ENCODE measurements around the gene KAZALD1. TPM values are rescaled to one million over a fixed set of nuclear protein-coding genes. Genes with fewer than 3 reads are reported as not detected.
A peak's percentile ranks its signal among the peaks of the same experiment; 100 is the strongest.

KAZALD1 gene
- total RNA-seq, 1 experiment from 2014 or later: 1.4 TPM

GRCh38 chr10:101063050-101063525 is 1.3 kb downstream of the KAZALD1 start:
- Histone ChIP-seq H3K27me3 (replicated peaks) (no peaks in the 10 kb centered on the region), H3K27ac (no peak overlapping the region), H3K4me1 (replicated peaks) (peaks cover 47% of the 10 kb centered on the region), H3K9me3 (replicated peaks) (no peaks in the 10 kb centered on the region), H3K36me3 (no peaks in the 10 kb centered on the region; the same call in 1 of the 2 replicates), H3K4me3 (no peak overlapping the region)
- no peak for DNase-seq (ENCODE audit: low read depth in 1 of 2, low spot score in 2 of 2)

- H3K27me3 ChIP-seq (replicated peaks): no peaks in the 10 kb centered on the region
- no peak for DNase-seq (ENCODE audit: low read depth in 1 of 2, low spot score in 2 of 2)
- peaks cover 47% of the 10 kb centered on the region for H3K4me1 ChIP-seq (replicated peaks)
- no peak overlapping the region for H3K4me3 ChIP-seq
- no peaks in the 10 kb centered on the region for H3K9me3 ChIP-seq (replicated peaks)
- no peaks in the 10 kb centered on the region; the same call in 1 of the 2 replicates for H3K36me3 ChIP-seq
- no peak overlapping the region for H3K27ac ChIP-seq
Observed at GRCh38 chr10:101063548-101064414, 2.0 kb downstream of the KAZALD1 start.

GRCh38 chr10:101064415-101065030 is 2.7 kb downstream of the KAZALD1 start:
- H3K27me3 ChIP-seq (replicated peaks): no peaks in the 10 kb centered on the region
- no peak for DNase-seq (ENCODE audit: low read depth in 1 of 2, low spot score in 2 of 2)
- no peak overlapping the region for H3K4me3 ChIP-seq
- H3K4me1 ChIP-seq (replicated peaks): peaks cover 43% of the 10 kb centered on the region
- no peaks in the 10 kb centered on the region for H3K36me3 ChIP-seq
- no peaks in the 10 kb centered on the region for H3K9me3 ChIP-seq (replicated peaks)
- H3K27ac ChIP-seq: no peak overlapping the region

GRCh38 chr10:101065481-101066145 is 3.8 kb downstream of the KAZALD1 start:
- Histone ChIP-seq H3K4me3 (peak overlapping the region; percentile 43), H3K9me3 (replicated peaks) (no peaks in the 10 kb centered on the region), H3K27ac (peak overlapping the region; percentile 38), H3K4me1 (replicated peaks) (peaks cover 39% of the 10 kb centered on the region), H3K27me3 (replicated peaks) (no peaks in the 10 kb centered on the region), H3K36me3 (no peaks in the 10 kb centered on the region)
- DNase-seq (ENCODE audit: low read depth in 1 of 2, low spot score in 2 of 2): no peak

GRCh38 chr10:101066146-101066895 is 4.5 kb downstream of the KAZALD1 start:
- H3K4me1 ChIP-seq (replicated peaks): peaks cover 36% of the 10 kb centered on the region
- no peaks in the 10 kb centered on the region for H3K36me3 ChIP-seq
- H3K27me3 ChIP-seq (replicated peaks): no peaks in the 10 kb centered on the region
- H3K27ac ChIP-seq: peak overlapping the region; percentile 38
- DNase-seq (ENCODE audit: low read depth in 1 of 2, low spot score in 2 of 2): peak; percentile 84 to 89
- H3K4me3 ChIP-seq: peak overlapping the region; percentile 43
- no peaks in the 10 kb centered on the region for H3K9me3 ChIP-seq (replicated peaks)

- no peaks in the 10 kb centered on the region for H3K36me3 ChIP-seq
- H3K4me3 ChIP-seq: peak overlapping the region; percentile 43
- no peaks in the 10 kb centered on the region; the same call in 1 of the 2 replicates for H3K27me3 ChIP-seq (replicated peaks)
- H3K27ac ChIP-seq: no peak overlapping the region; the same call in 1 of the 2 replicates
- no peak for DNase-seq (ENCODE audit: low read depth in 1 of 2, low spot score in 2 of 2)
- H3K4me1 ChIP-seq (replicated peaks): peaks cover 30% of the 10 kb centered on the region
- no peaks in the 10 kb centered on the region for H3K9me3 ChIP-seq (replicated peaks)
Observed at GRCh38 chr10:101066896-101067355, 5.1 kb downstream of the KAZALD1 start.

- Histone ChIP-seq H3K27me3 (replicated peaks) (no peaks in the 10 kb centered on the region; the same call in 1 of the 2 replicates), H3K9me3 (replicated peaks) (no peaks in the 10 kb centered on the region), H3K36me3 (no peaks in the 10 kb centered on the region), H3K4me3 (peak overlapping the region; percentile 43), H3K4me1 (replicated peaks) (peaks cover 25% of the 10 kb centered on the region), H3K27ac (peak overlapping the region; percentile 2; the same call in 1 of the 2 replicates)
- DNase-seq (ENCODE audit: low read depth in 1 of 2, low spot score in 2 of 2): peak; percentile 69 to 86
Observed at GRCh38 chr10:101067356-101068083, 5.7 kb downstream of the KAZALD1 start.

- peaks cover 18% of the 10 kb centered on the region for H3K27me3 ChIP-seq (replicated peaks)
- H3K9me3 ChIP-seq (replicated peaks): no peaks in the 10 kb centered on the region
- no peak overlapping the region for H3K4me3 ChIP-seq
- H3K4me1 ChIP-seq (replicated peaks): peaks cover 25% of the 10 kb centered on the region
- DNase-seq (ENCODE audit: low read depth in 1 of 2, low spot score in 2 of 2): no peak
- no peaks in the 10 kb centered on the region for H3K36me3 ChIP-seq
- no peak overlapping the region for H3K27ac ChIP-seq
Observed at GRCh38 chr10:101069441-101069840, 7.7 kb downstream of the KAZALD1 start.

GRCh38 chr10:101070098-101070497 is 8.3 kb downstream of the KAZALD1 start:
- Histone ChIP-seq H3K4me1 (replicated peaks) (peaks cover 23% of the 10 kb centered on the region), H3K4me3 (no peak overlapping the region), H3K36me3 (no peaks in the 10 kb centered on the region), H3K9me3 (replicated peaks) (no peaks in the 10 kb centered on the region), H3K27me3 (replicated peaks) (peaks cover 23% of the 10 kb centered on the region), H3K27ac (no peak overlapping the region)
- no peak for DNase-seq (ENCODE audit: low read depth in 1 of 2, low spot score in 2 of 2)

- no peaks in the 10 kb centered on the region for H3K9me3 ChIP-seq (replicated peaks)
- H3K27ac ChIP-seq: no peak overlapping the region
- peaks cover 11% of the 10 kb centered on the region for H3K4me1 ChIP-seq (replicated peaks)
- no peak for DNase-seq (ENCODE audit: low read depth in 1 of 2, low spot score in 2 of 2)
- no peaks in the 10 kb centered on the region for H3K36me3 ChIP-seq
- no peak overlapping the region for H3K4me3 ChIP-seq
- peaks cover 35% of the 10 kb centered on the region for H3K27me3 ChIP-seq (replicated peaks)
Observed at GRCh38 chr10:101071267-101071884, 9.6 kb downstream of the KAZALD1 start.

GRCh38 chr10:101071885-101072433 is 10.2 kb downstream of the KAZALD1 start:
- Histone ChIP-seq H3K27ac (no peak overlapping the region), H3K4me3 (no peak overlapping the region), H3K9me3 (replicated peaks) (no peaks in the 10 kb centered on the region), H3K27me3 (replicated peaks) (peaks cover 40% of the 10 kb centered on the region), H3K4me1 (replicated peaks) (peaks cover 6% of the 10 kb centered on the region), H3K36me3 (no peaks in the 10 kb centered on the region)
- DNase-seq (ENCODE audit: low read depth in 1 of 2, low spot score in 2 of 2): no peak

GRCh38 chr10:101072923-101073322 is 11.1 kb downstream of the KAZALD1 start:
- Histone ChIP-seq H3K9me3 (replicated peaks) (no peaks in the 10 kb centered on the region), H3K36me3 (no peaks in the 10 kb centered on the region)

More at GRCh38 chr10:101072923-101073322, 11.1 kb downstream of the KAZALD1 start:
- DNase-seq (ENCODE audit: low read depth in 1 of 2, low spot score in 2 of 2): no peak
- Histone ChIP-seq H3K27me3 (replicated peaks) (peaks cover 42% of the 10 kb centered on the region), H3K27ac (no peak overlapping the region), H3K4me3 (no peak overlapping the region), H3K4me1 (replicated peaks) (no peaks in the 10 kb centered on the region)

Data from SJSA1 (cell line).